Left lung (tissue), 10 donors: ENCODE data around the gene PPP2R3B. TPM values are rescaled to one million over a fixed set of nuclear protein-coding genes. Genes with fewer than 3 reads are reported as not detected.

Experiments used
- ATAC-seq: fragments of 200-7000 bp; cut with Tn5 transposase; one replicate; pipeline ENCODE4 v1.9.1; 2020; ENCODE audit warnings: moderate library complexity
- DNase-seq, 4 donors: peaks; one replicate each; pipeline ENCODE4 v3.0.0-alpha.2; 2013 to 2020
- H3K27ac ChIP-seq, 2 donors: fragments of 200-600 bp; sonication (generic) in 1 of 2; one replicate each; pipeline versions ENCODE4 v1.5.0 to v1.8.0; 2020 to 2021
- H3K27me3 ChIP-seq, 2 donors: fragments of 200-600 bp; sonication (generic) in 1 of 2; one replicate each; pipeline versions ENCODE4 v1.5.0 to v1.8.0; 2020 to 2021
- H3K36me3 ChIP-seq, 2 donors: fragments of 200-600 bp; sonication (generic) in 1 of 2; one replicate each; pipeline versions ENCODE4 v1.5.0 to v1.8.0; 2020 to 2021
- H3K4me1 ChIP-seq, 2 donors: fragments of 200-600 bp; one replicate each; pipeline ENCODE4 v1.8.0; 2021
- H3K4me3 ChIP-seq, 2 donors: fragments of 200-600 bp; sonication (generic) in 1 of 2; one replicate each; pipeline versions ENCODE4 v1.5.0 to v1.8.0; 2020 to 2021; ENCODE audit warnings: mild to moderate bottlenecking in 1 of 2
- H3K9me3 ChIP-seq, 2 donors: fragments of 200-600 bp; sonication (generic) in 1 of 2; one replicate each; pipeline versions ENCODE4 v1.5.0 to v1.8.0; 2020 to 2021
- intact Hi-C, 2 donors: fragments of 100-400 bp; cut with DNase I; formaldehyde crosslinking; loops; one replicate each; pipeline versions ENCODE4 v1.11.2 to v1.14.2; 2022
- polyA plus RNA-seq, 6 donors: library from polyadenylated mRNA; unstranded; fragments of 120-200 nt; gene quantifications; one replicate each; pipeline ENCODE4 v1.2.1, GENCODE V29; 2013; ENCODE audit not compliant: insufficient read length in 6 of 6
- total RNA-seq, 2 donors: library from RNA; stranded (reverse); fragmentation: NEBNext Ultra II Directional; extraction: Animal tissue kit (Norgen Biotek cat#: 25700); gene quantifications; one replicate each; pipeline ENCODE4 v1.2.1, GENCODE V29; 2021
- TF ChIP-seq, protein P1 (sequence below), 2 donors: fragments of 200-600 bp; sonication (generic) in 1 of 2; IDR thresholded peaks; one replicate each; pipeline versions ENCODE4 v1.5.0 to v1.8.0; 2021; ENCODE audit warnings: antibody characterized with exemption in 2 of 2
- donor health status: DM: no; HTN: yes; CAD: no.
- donor health status: DM: no; HTN: no; CAD: no.

PPP2R3B gene
- total and polyA plus RNA-seq, 8 donors = 11.2 to 35.2 (median 20.5) TPM

DNA sequence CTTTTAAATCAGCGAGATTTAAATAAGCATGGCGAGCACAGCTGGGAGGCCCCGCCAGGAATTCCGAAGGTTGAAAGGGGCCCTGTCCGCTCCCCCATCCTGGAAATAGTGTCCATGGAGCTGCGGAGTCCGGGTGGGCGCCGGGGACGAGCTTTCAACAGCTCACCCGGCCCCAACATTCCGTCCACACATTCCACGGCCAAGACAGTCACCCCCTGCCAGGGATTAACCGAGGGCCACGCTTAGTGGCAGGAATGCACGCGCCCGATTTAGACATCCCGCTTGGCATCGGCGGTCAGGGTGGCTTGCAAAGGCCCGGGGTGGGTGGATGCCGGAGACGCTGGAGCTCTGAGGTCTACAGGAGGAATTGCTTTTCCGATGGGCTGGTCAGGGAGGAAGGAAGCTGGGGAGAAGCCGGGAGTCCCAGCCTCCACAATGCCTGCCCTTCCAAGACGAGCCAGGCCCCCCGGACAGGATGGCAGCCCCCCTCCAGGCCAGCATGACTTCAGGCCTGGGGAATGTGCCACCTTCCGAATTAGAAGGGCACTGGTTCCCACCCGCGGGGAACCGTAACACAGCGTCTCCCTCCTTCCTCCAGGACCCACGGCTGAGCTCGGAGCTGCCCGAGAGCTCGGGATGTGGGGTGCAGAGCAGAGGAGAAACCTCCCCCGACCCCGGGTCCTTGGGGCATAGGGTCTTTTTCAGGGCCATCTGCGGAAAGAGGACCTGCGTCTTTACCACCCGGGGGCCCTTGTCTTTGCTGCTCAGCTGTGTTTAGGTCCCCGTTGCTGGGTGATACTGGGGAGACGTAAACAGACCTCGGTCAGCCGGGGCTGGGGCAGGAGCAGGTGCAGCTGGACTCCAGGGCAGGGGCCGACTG, 26.9 kb upstream of the PPP2R3B start:
- ATAC-seq (no peak), DNase-seq (peak in 2 of 4 donors; percentile 20 to 68)
- H3K4me1 ChIP-seq = peaks cover 0 to 11% of the 10 kb centered on the region in 2 donors
- H3K36me3 ChIP-seq = no peaks in the 10 kb centered on the region
- TF ChIP-seq, protein P1, sequence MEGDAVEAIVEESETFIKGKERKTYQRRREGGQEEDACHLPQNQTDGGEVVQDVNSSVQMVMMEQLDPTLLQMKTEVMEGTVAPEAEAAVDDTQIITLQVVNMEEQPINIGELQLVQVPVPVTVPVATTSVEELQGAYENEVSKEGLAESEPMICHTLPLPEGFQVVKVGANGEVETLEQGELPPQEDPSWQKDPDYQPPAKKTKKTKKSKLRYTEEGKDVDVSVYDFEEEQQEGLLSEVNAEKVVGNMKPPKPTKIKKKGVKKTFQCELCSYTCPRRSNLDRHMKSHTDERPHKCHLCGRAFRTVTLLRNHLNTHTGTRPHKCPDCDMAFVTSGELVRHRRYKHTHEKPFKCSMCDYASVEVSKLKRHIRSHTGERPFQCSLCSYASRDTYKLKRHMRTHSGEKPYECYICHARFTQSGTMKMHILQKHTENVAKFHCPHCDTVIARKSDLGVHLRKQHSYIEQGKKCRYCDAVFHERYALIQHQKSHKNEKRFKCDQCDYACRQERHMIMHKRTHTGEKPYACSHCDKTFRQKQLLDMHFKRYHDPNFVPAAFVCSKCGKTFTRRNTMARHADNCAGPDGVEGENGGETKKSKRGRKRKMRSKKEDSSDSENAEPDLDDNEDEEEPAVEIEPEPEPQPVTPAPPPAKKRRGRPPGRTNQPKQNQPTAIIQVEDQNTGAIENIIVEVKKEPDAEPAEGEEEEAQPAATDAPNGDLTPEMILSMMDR (IDR thresholded peaks at IDR 0.05) = no peak
- peaks cover 0 to under 1% of the 10 kb centered on the region in 2 donors for H3K9me3 ChIP-seq
- peaks cover 0 to 19% of the 10 kb centered on the region in 2 donors for H3K27me3 ChIP-seq
- H3K4me3 ChIP-seq = no peak overlapping the region
- peak overlapping the region in 1 of 2 donors; percentile 18 for H3K27ac ChIP-seq
- intact Hi-C loops = no loop called here

DNA sequence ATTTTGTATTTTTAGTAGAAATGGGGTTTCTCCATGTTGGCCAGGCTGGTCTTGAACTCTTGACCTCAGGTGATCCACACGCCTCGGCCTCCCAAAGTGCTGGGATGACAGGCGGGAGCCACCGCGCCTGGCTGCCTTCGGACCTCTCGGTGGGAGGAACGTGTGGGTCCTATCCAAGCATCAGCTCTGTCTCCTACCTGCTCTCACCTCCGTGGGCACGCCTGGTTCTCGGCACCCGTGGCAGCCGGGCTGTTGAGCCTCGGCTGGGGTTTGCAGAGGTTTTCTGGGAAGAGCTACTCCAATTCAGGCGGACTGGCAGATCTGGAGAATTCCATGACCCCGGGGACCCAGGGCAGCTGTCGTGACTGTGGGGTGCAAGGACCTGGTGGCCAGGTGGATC, 23.6 kb upstream of the PPP2R3B start:
- no peak for ATAC-seq

DNA sequence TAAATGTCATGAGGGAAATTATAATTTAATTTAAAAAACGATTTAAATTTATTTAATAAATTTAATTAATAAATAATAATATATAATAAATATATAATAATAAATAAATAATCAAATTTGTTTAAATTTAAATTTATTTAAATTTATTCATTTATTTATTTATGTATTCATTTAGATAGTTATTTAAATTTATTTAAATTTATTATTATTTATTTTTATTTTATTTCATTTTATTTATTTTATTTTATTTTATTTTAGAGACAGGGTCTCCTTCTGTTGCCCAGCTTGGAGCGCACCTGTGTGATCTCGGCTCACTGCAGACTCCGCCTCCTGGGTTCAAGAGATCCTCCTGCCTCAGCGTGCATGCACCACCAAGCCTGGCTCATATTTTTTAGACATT, 18.4 kb upstream of the PPP2R3B start:
- Histone ChIP-seq H3K4me1 (no peaks in the 10 kb centered on the region), H3K27me3 (no peaks in the 10 kb centered on the region), H3K9me3 (no peaks in the 10 kb centered on the region), H3K36me3 (no peaks in the 10 kb centered on the region), H3K27ac (no peak overlapping the region), H3K4me3 (no peak overlapping the region)
- no peak for DNase-seq
- intact Hi-C loops = no loop called here
- ATAC-seq = no peak
- TF ChIP-seq, protein P1 (IDR thresholded peaks at IDR 0.05) = no peak

More for the DNA sequence above, 23.6 kb upstream of the PPP2R3B start:
- intact Hi-C loops = no loop called here
- TF ChIP-seq, protein P1 (IDR thresholded peaks at IDR 0.05) = no peak
- peaks cover 0 to 11% of the 10 kb centered on the region in 2 donors for H3K4me1 ChIP-seq
- no peaks in the 10 kb centered on the region for H3K36me3 ChIP-seq
- no peak overlapping the region for H3K27ac ChIP-seq
- H3K4me3 ChIP-seq = no peak overlapping the region
- no peaks in the 10 kb centered on the region for H3K9me3 ChIP-seq
- DNase-seq = peak in 1 of 4 donors; percentile 51
- H3K27me3 ChIP-seq = peaks cover 0 to 19% of the 10 kb centered on the region in 2 donors

DNA sequence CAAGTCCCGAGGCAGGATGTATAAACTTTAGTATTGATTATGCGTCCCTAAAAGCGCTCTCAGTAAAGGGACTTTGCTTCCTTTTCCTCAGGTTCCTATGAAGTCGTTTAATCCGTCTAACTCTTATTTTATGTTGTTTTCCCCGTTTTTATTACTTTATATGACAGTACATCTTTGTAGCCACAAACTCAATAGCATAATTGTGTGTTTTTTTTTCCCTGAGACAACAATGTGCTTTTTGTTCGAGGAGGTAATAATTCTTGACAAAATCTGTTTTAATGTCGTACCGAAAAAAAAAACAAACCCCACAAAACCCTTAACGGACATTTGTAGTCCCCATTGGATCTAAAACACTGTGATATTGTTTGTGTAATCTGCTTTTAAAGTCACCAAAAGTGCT, 17.9 kb upstream of the PPP2R3B start:
- ATAC-seq (no peak), DNase-seq (no peak)
- no peaks in the 10 kb centered on the region for H3K36me3 ChIP-seq
- no peaks in the 10 kb centered on the region for H3K27me3 ChIP-seq
- no peaks in the 10 kb centered on the region for H3K9me3 ChIP-seq
- no peak overlapping the region for H3K4me3 ChIP-seq
- no peaks in the 10 kb centered on the region for H3K4me1 ChIP-seq
- H3K27ac ChIP-seq = no peak overlapping the region
- intact Hi-C loops = no loop called here
- TF ChIP-seq, protein P1 (IDR thresholded peaks at IDR 0.05) = no peak

DNA sequence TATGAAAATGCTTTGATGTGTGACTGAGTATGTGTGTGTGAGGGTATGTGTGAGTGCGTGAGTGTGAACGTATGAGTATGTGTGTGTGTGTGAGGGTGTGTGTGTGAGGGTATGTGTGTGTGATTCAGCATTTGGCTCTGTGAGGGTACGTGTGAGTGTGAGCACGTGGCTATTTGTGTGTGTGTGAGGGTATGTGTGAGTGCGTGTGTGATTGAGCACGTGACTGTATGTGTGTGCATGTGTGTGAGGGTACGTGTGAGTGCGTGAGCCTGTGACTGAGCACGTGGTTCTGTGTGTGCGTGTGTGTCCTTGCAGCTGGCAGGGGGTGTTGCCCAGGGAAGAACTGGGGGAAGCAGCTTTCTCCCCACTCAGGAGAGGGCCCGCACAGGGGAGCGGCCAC, 16.1 kb upstream of the PPP2R3B start:
- DNase-seq (no peak), ATAC-seq (no peak)
- no peaks in the 10 kb centered on the region for H3K36me3 ChIP-seq
- TF ChIP-seq, protein P1 (IDR thresholded peaks at IDR 0.05) = no peak
- no peaks in the 10 kb centered on the region for H3K9me3 ChIP-seq
- no peak overlapping the region for H3K4me3 ChIP-seq
- H3K27ac ChIP-seq = no peak overlapping the region
- no peaks in the 10 kb centered on the region for H3K4me1 ChIP-seq
- no peaks in the 10 kb centered on the region for H3K27me3 ChIP-seq
- intact Hi-C loops = no loop called here
